ENCODE results near the gene PLEKHA1.

DNA sequence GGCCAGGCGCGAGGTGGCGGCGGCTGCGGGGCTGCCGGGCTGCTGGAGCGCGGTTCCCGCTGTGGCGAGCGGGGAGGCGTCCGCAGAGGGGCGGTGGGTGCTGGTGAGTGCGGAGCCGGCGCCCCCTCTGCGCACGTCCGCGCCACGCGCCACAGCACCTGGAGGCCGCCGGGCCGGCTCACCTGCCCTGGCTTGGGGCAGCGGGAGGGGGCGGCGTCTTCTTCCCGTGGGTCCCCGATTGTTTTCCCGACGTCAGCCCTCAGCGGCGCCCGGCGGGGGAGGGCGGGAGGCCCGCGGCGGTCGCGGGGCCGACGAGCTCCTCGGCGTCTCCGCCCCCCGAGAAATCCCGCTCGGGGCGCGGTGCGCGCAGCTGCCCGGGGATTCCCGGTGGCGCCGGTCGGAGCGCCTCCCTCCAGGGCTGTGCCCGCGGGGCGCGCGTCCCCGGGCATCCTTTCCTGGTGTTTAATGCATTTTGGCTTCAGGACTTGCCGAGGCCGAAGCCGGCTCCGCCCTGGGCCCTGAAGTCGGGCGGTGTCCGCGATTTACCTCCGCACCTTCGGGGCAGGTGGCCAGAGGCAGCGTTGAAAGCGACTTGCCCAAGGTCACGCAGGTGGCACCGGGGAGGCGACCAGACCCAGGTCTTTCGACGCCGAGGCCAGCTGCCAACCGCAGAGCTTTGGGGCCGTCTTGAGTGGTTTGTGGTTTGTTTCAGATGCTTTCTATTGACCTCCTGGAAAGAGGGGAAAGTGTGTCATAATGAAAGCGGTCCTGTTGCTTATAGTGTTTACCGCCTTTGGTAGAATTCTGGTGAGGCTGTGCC, 561 bp downstream of the PLEKHA1 start:
- TF ChIP-seq, protein P1, sequence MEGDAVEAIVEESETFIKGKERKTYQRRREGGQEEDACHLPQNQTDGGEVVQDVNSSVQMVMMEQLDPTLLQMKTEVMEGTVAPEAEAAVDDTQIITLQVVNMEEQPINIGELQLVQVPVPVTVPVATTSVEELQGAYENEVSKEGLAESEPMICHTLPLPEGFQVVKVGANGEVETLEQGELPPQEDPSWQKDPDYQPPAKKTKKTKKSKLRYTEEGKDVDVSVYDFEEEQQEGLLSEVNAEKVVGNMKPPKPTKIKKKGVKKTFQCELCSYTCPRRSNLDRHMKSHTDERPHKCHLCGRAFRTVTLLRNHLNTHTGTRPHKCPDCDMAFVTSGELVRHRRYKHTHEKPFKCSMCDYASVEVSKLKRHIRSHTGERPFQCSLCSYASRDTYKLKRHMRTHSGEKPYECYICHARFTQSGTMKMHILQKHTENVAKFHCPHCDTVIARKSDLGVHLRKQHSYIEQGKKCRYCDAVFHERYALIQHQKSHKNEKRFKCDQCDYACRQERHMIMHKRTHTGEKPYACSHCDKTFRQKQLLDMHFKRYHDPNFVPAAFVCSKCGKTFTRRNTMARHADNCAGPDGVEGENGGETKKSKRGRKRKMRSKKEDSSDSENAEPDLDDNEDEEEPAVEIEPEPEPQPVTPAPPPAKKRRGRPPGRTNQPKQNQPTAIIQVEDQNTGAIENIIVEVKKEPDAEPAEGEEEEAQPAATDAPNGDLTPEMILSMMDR (IDR thresholded peaks at IDR 0.05) = no peak
- peak; percentile 55 to 66 (median 56) for TF ChIP-seq POLR2A (IDR thresholded peaks at IDR 0.05)
